Endothelial cell of umbilical vein (primary cell): ENCODE measurements around the gene SLC8A1. TPM values are rescaled to one million over a fixed set of nuclear protein-coding genes. Genes with fewer than 3 reads are reported as not detected.

Source experiments
- BruUV-seq: library from RNA; stranded (reverse); fragments of 400-500 nt; replicated peaks from 2 replicates; lab custom pipeline; 2021; lab: Mats Ljungman, UMichigan
- CTCF ChIA-PET: fragments of 300-600, 350-600 bp; sonication (Branson Sonifier 250); formaldehyde crosslinking; loops from one replicate; lab custom pipeline; 2021; ENCODE audit warnings: antibody characterized with exemption, inconsistent platforms; lab: Charles Lee
- POLR2A ChIA-PET: fragments of 300-600, 350-600 bp; sonication (Branson Sonifier 250); formaldehyde crosslinking; loops from one replicate; lab custom pipeline; 2021; ENCODE audit warnings: antibody characterized with exemption, inconsistent platforms; lab: Charles Lee
- DNase-seq: peaks from one replicate; pipeline ENCODE4 v3.0.0-alpha.2; 2011; ENCODE audit warnings: low read depth, low spot score
- FAIRE-seq: peaks from 2 replicates; lab custom pipeline; 2011; peaks lifted over from hg19 to GRCh38; lab: Jason Lieb, UNC
- H2AFZ ChIP-seq: 2 replicates; pipeline ENCODE4 v1.6.0; 2012; ENCODE audit warnings: low read depth, low read length, control low read depth, inconsistent platforms
- H3K27ac ChIP-seq: 2 replicates; pipeline ENCODE4 v1.5.1; 2011; ENCODE audit warnings: low read depth, mild to moderate bottlenecking, control low read depth, low read length, moderate library complexity; ENCODE audit not compliant: insufficient read depth
- H3K27me3 ChIP-seq, 2 experiments: 2 replicates each; pipeline versions ENCODE4 v1.6.0 to v1.6.1; 2011; ENCODE audit warnings: low read length in 2 of 2, mixed read lengths in 1 of 2; ENCODE audit not compliant: control insufficient read depth in 2 of 2, insufficient read depth in 2 of 2
- H3K36me3 ChIP-seq, 2 experiments: 2 replicates in 1 of 2; 3 replicates in 1 of 2; pipeline ENCODE4 v1.5.1; 2011; ENCODE audit warnings: low read length in 2 of 2, mild to moderate bottlenecking in 1 of 2, moderate library complexity in 1 of 2; ENCODE audit not compliant: control insufficient read depth in 2 of 2, insufficient read depth in 2 of 2; ENCODE audit errors: extremely low read depth in 1 of 2
- H3K4me1 ChIP-seq: 3 replicates; pipeline ENCODE4 v1.5.1; 2011; ENCODE audit warnings: mild to moderate bottlenecking, low read length; ENCODE audit not compliant: control insufficient read depth, insufficient read depth; ENCODE audit errors: extremely low read depth
- H3K4me2 ChIP-seq: 2 replicates; pipeline ENCODE4 v1.6.1; 2011; ENCODE audit warnings: low read length, control low read depth, mixed read lengths; ENCODE audit not compliant: insufficient read depth
- H3K4me3 ChIP-seq, 3 experiments: fragments of 200-600 bp in 1 of 3; sonication (generic), shearing (Covaris generic) in 1 of 3; replicated peaks in 1 of 3; 2 replicates each; pipeline ENCODE4 v1.5.1; 2011 to 2016; ENCODE audit warnings: control low read depth in 3 of 3, low read length in 3 of 3, mild to moderate bottlenecking in 2 of 3, inconsistent platforms in 1 of 3, low read depth in 1 of 3, moderate library complexity in 1 of 3; ENCODE audit not compliant: insufficient read depth in 1 of 3
- H3K79me2 ChIP-seq: 2 replicates; pipeline ENCODE4 v1.6.0; 2012; ENCODE audit warnings: low read length, inconsistent platforms; ENCODE audit not compliant: control insufficient read depth, insufficient read depth
- H3K9ac ChIP-seq: replicated peaks from 2 replicates; pipeline ENCODE3; 2011; ENCODE audit warnings: low read length, control low read depth; ENCODE audit not compliant: insufficient read depth; ENCODE audit errors: extremely low read depth
- H3K9me1 ChIP-seq: replicated peaks from 3 replicates; pipeline ENCODE4 v1.6.0; 2011; ENCODE audit warnings: mild to moderate bottlenecking, low read length; ENCODE audit not compliant: control insufficient read depth, insufficient read depth; ENCODE audit errors: extremely low read depth
- H3K9me3 ChIP-seq: replicated peaks from 2 replicates; pipeline ENCODE4 v1.5.1; 2012; ENCODE audit warnings: low read length, inconsistent platforms; ENCODE audit not compliant: control insufficient read depth, insufficient read depth
- H4K20me1 ChIP-seq: replicated peaks from 2 replicates; pipeline ENCODE3; 2011; ENCODE audit warnings: mild to moderate bottlenecking, low read length; ENCODE audit not compliant: control insufficient read depth, insufficient read depth; ENCODE audit errors: extremely low read depth
- CTCF ChIP-seq, 2 donors: IDR thresholded peaks; 1 replicate in 1 of 2; 2 replicates in 1 of 2; pipeline ENCODE4 v1.5.1; 2011; ENCODE audit warnings: low read length in 2 of 2, mild to moderate bottlenecking in 2 of 2, moderate library complexity in 2 of 2, control low read depth in 1 of 2, inconsistent platforms in 1 of 2, low read depth in 1 of 2; ENCODE audit not compliant: insufficient read depth in 1 of 2; ENCODE audit errors: extremely low read depth in 1 of 2
- EZH2 ChIP-seq: IDR thresholded peaks from 2 replicates; pipeline ENCODE4 v1.6.1; 2012; ENCODE audit warnings: borderline replicate concordance, low read depth, mild to moderate bottlenecking, moderate library complexity, low read length, inconsistent platforms; ENCODE audit not compliant: severe bottlenecking
- FOS ChIP-seq: IDR thresholded peaks from 2 replicates; pipeline ENCODE4 v1.6.1; 2011; ENCODE audit warnings: mild to moderate bottlenecking, low read length, moderate library complexity, borderline replicate concordance; ENCODE audit not compliant: insufficient read depth
- GATA2 ChIP-seq: IDR thresholded peaks from 2 replicates; pipeline ENCODE4 v1.7.0; 2011; ENCODE audit warnings: low read depth, mild to moderate bottlenecking, moderate library complexity, mixed read lengths, low read length; ENCODE audit not compliant: insufficient read length, insufficient read depth
- JUN ChIP-seq: IDR thresholded peaks from 2 replicates; pipeline ENCODE4 v1.6.1; 2011; ENCODE audit warnings: borderline replicate concordance, low read depth; ENCODE audit not compliant: insufficient read length, insufficient read depth
- MAX ChIP-seq: IDR thresholded peaks from 2 replicates; pipeline ENCODE4 v1.6.1; 2011; ENCODE audit not compliant: insufficient read depth, insufficient read length
- MYC ChIP-seq: IDR thresholded peaks from one replicate; pipeline ENCODE4 v1.6.1; 2011; ENCODE audit warnings: mild to moderate bottlenecking, low read depth, low read length
- POLR2A ChIP-seq: IDR thresholded peaks from 2 replicates; pipeline ENCODE4 v1.6.1; 2012; ENCODE audit warnings: low read depth, mild to moderate bottlenecking, control low read depth, low read length
- POLR2AphosphoS5 ChIP-seq: IDR thresholded peaks from 2 replicates; pipeline ENCODE4 v1.6.1; 2012; ENCODE audit warnings: low read depth, mild to moderate bottlenecking, control low read depth, low read length, moderate library complexity; ENCODE audit not compliant: insufficient read depth
- dilution Hi-C: fragments of 300-500 bp; cut with MboI; formaldehyde crosslinking; loops from one replicate; pipeline ENCODE4 v1.15.0; 2019; ENCODE audit warnings: low sequenced_read_pairs; ENCODE audit not compliant: extremely low pct_ligation_motif_present
- intact Hi-C: fragments of 100-400 bp; cut with micrococcal nuclease; formaldehyde crosslinking; loops from one replicate; pipeline ENCODE4 v1.10.0; 2022
- polyA plus RNA-seq, 4 experiments: library from polyadenylated mRNA; depleted of rRNA in 3 of 4; stranded (reverse) in 3 of 4; unstranded in 1 of 4; fragments of >200 nt; gene quantifications; 2 replicates each; pipeline versions ENCODE4 v1.2.1 to v1.2.3, GENCODE V29; 2011 to 2012; ENCODE audit warnings: missing spikeins in 1 of 4
- total RNA-seq: library from RNA; stranded (reverse); gene quantifications from 2 replicates; pipeline ENCODE4 v1.2.3, GENCODE V29; 2021

Gene SLC8A1
- total and polyA plus RNA-seq, 2 donors (not counting 3 experiments of a cell fraction or from before 2014, with no cell fraction given) = 0.19 to 1.8 TPM

GRCh38 chr2:40435426-40436092 lies 16.3 kb downstream of the SLC8A1 start:
- FAIRE-seq (peak; percentile 50), DNase-seq (no peak)
- TF ChIP-seq MYC = no peak
- Histone ChIP-seq H4K20me1 (no peaks in the 10 kb centered on the region), H3K79me2 (no peaks in the 10 kb centered on the region), H3K27ac (peak overlapping the region; percentile 91), H3K9me1 (no peaks in the 10 kb centered on the region), H3K4me3 (no peak overlapping the region), H3K27me3 (no peaks in the 10 kb centered on the region), H2AFZ (no peak overlapping the region), H3K9me3 (no peaks in the 10 kb centered on the region), H3K36me3 (no peaks in the 10 kb centered on the region), H3K4me1 (peaks cover 31% of the 10 kb centered on the region), H3K9ac (peak overlapping the region; percentile 68), H3K4me2 (peak overlapping the region; percentile 52)
- intact Hi-C loops (loop anchor here (1.0 kb wide), 4 partner anchors 16 to 103 kb away; no protein-coding TSS in a partner anchor), dilution Hi-C loops (no loop called here)
- ChIA-PET CTCF (interaction anchor here (0.7 to 5.8 kb wide), 4 partner anchors 14 to 522 kb away, joined by 3 to 59 read pairs (median 6); partner anchors contain the start of gene SLC8A1), POLR2A (no interaction called here)
- TSS peak; percentile 93 for BruUV-seq

- no peaks in the 10 kb centered on the region for H3K9me1 ChIP-seq
- intact Hi-C loops (loop anchor here (1.0 kb wide), 4 partner anchors 16 to 102 kb away; no protein-coding TSS in a partner anchor), dilution Hi-C loops (no loop called here)
- no peaks in the 10 kb centered on the region for H3K9me3 ChIP-seq
- BruUV-seq = no TSS peak
- no peaks in the 10 kb centered on the region for H3K27me3 ChIP-seq
- H3K4me1 ChIP-seq = peaks cover 31% of the 10 kb centered on the region
- peak overlapping the region; percentile 56 for H3K4me2 ChIP-seq
- no peaks in the 10 kb centered on the region for H3K36me3 ChIP-seq
- peak overlapping the region; percentile 39 for H2AFZ ChIP-seq
- TF ChIP-seq GATA2 (peak; percentile 35), EZH2 (no peak), POLR2A (no peak), CTCF (IDR thresholded peaks at IDR 0.05; ENCODE audit: extremely low read depth in 1 of 2, insufficient read depth in 1 of 2, low read depth in 1 of 2, low read length in 2 of 2) (no peak), MYC (no peak), FOS (peak; percentile 98), POLR2AphosphoS5 (peak; percentile 95), JUN (peak; percentile 99), MAX (no peak)
- no peak overlapping the region for H3K4me3 ChIP-seq
- no peaks in the 10 kb centered on the region for H3K79me2 ChIP-seq
- H3K9ac ChIP-seq = peak overlapping the region; percentile 68
- peak overlapping the region; percentile 91 for H3K27ac ChIP-seq
- ChIA-PET POLR2A (no interaction called here), CTCF (interaction anchor here (0.7 to 5.8 kb wide), 5 partner anchors 15 to 521 kb away, joined by 3 to 59 read pairs (median 4); partner anchors contain the start of gene SLC8A1)
- H4K20me1 ChIP-seq = no peaks in the 10 kb centered on the region
- peak; percentile 97 for FAIRE-seq
- peak; percentile 88 for DNase-seq
These were observed 17.1 kb downstream of the SLC8A1 start for GRCh38 chr2:40434731-40435271.
